ENCODE results near the gene MATN3. TPM values are rescaled to one million over a fixed set of nuclear protein-coding genes. Genes with fewer than 3 reads are reported as not detected.

MATN3 gene
- total and polyA plus RNA-seq, 8 donors: 0.53 to 7.0 (median 0.87) TPM; not detected in 3

DNA sequence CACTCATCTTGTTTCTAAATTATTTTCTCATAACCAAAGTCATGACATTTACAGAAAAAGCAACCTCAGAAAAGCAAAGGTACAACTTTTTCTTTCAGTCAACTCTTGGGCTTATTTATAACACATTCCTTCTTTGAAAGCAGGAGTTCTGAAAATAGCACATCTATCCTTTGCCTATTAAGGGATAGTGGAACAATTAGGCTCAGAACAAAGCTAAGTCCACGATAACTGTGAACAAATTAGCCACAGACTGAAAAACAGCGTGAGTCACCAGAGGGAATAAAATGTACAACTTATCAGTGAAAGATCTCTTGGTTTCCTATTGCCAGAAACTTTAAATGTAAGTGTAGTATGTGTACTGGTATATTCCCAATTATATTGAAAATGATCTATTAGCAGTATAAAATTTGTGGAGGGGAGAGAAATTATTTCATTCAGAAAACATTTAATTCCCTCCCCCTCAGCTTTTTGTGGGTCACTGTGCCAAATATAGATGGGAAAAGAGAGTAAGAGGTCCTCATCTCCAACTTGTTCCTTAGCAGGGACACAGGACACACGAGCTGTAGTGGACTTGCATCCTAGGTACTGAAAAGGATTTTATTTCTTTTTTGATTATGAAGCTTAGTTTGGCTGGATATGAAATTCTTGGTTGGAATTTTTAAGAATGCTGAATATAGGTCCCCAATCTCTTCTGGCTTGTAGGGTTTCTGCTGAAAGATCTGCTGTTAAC is 15.4 kb upstream of the MATN3 start:
- no peak for DNase-seq
- Histone ChIP-seq H3K27ac (peak overlapping the region in 1 of 5 donors; percentile 1), H3K27me3 (no peaks in the 10 kb centered on the region), H3K4me3 (no peak overlapping the region), H3K4me1 (peaks cover 0 to 11% (median 2%) of the 10 kb centered on the region in 4 donors), H3K36me3 (peaks cover 33 to 58% (median 56%) of the 10 kb centered on the region in 4 donors), H3K9me3 (peaks cover 0 to 6% (median 2%) of the 10 kb centered on the region in 4 donors)
- TF ChIP-seq CTCF (IDR thresholded peaks at IDR 0.05) (no peak), EP300 (IDR thresholded peaks at IDR 0.05) (no peak), POLR2AphosphoS5 (IDR thresholded peaks at IDR 0.05) (no peak), POLR2A (IDR thresholded peaks at IDR 0.05) (no peak)
- 65 to 80% (median 74%) methylated on average over 3 of the region's 3 CpGs for WGBS, 5 donors
- intact Hi-C loops (cut with DNase I; ENCODE audit: low total_unique reads): no loop called here

GRCh38 chr2:20027260-20027677 is 14.8 kb upstream of the MATN3 start:
- Histone ChIP-seq H3K36me3 (peaks cover 33 to 52% (median 50%) of the 10 kb centered on the region in 4 donors), H3K27ac (peak overlapping the region in 1 of 5 donors; percentile 1), H3K27me3 (no peaks in the 10 kb centered on the region), H3K4me1 (peaks cover 0 to 11% (median 2%) of the 10 kb centered on the region in 4 donors), H3K4me3 (no peak overlapping the region), H3K9me3 (peaks cover 0 to 7% (median 2%) of the 10 kb centered on the region in 4 donors)
- TF ChIP-seq POLR2AphosphoS5 (IDR thresholded peaks at IDR 0.05) (no peak), POLR2A (IDR thresholded peaks at IDR 0.05) (no peak), EP300 (IDR thresholded peaks at IDR 0.05) (no peak), CTCF (IDR thresholded peaks at IDR 0.05) (no peak)
- DNase-seq: no peak
- 56 to 71% (median 60%) methylated on average over 4 of the region's 4 CpGs for WGBS, 5 donors
- intact Hi-C loops (cut with DNase I; ENCODE audit: low total_unique reads): no loop called here

- peaks cover 15 to 32% (median 29%) of the 10 kb centered on the region in 4 donors for H3K36me3 ChIP-seq
- no peak overlapping the region for H3K4me3 ChIP-seq
- no peak for DNase-seq
- intact Hi-C loops (cut with DNase I; ENCODE audit: low total_unique reads): no loop called here
- H3K4me1 ChIP-seq: peaks cover 0 to 11% (median 2%) of the 10 kb centered on the region in 4 donors
- 86 to 91% (median 88%) methylated on average over 3 of the region's 3 CpGs for WGBS, 5 donors
- H3K9me3 ChIP-seq: peaks cover 0 to 24% (median 7%) of the 10 kb centered on the region in 4 donors
- no peak for TF ChIP-seq CTCF (IDR thresholded peaks at IDR 0.05)
- no peak for TF ChIP-seq EP300 (IDR thresholded peaks at IDR 0.05)
- TF ChIP-seq POLR2A (IDR thresholded peaks at IDR 0.05): no peak
- no peak for TF ChIP-seq POLR2AphosphoS5 (IDR thresholded peaks at IDR 0.05)
- H3K27me3 ChIP-seq: no peaks in the 10 kb centered on the region
- H3K27ac ChIP-seq: no peak overlapping the region
These were observed 12.8 kb upstream of the MATN3 start for GRCh38 chr2:20025065-20025786.

DNA sequence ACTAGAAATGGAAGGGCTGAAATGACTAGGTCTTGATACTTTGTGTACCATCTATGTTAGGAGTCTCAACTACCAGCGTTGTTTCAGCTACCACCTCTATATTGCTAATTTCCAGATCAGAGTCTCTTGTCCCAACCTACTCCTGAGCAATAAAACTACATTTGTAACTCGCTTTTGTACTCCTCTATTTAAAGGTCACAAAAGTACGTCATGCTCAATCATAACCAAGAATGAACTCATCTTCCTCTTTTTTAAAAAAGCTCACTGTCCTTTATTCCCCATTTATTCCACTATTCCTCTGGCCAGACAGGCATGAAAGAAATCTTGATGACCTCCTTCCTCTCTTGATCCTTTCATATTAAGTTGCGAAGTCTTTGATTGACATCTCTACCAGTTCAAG is 11.2 kb upstream of the MATN3 start:
- 83 to 92% (median 88%) methylated on average over 4 of the region's 4 CpGs for WGBS, 5 donors
- no peak for DNase-seq
- TF ChIP-seq CTCF (IDR thresholded peaks at IDR 0.05) (no peak), POLR2A (IDR thresholded peaks at IDR 0.05) (no peak), EP300 (IDR thresholded peaks at IDR 0.05) (no peak), POLR2AphosphoS5 (IDR thresholded peaks at IDR 0.05) (no peak)
- Histone ChIP-seq H3K27me3 (no peaks in the 10 kb centered on the region), H3K4me3 (no peak overlapping the region), H3K36me3 (peaks cover 7 to 16% (median 14%) of the 10 kb centered on the region in 4 donors), H3K9me3 (peaks cover 0 to 23% (median 5%) of the 10 kb centered on the region in 4 donors), H3K27ac (no peak overlapping the region), H3K4me1 (peaks cover 0 to 11% (median 2%) of the 10 kb centered on the region in 4 donors)
- intact Hi-C loops (cut with DNase I; ENCODE audit: low total_unique reads): no loop called here
